Measurements from ENCODE around the gene MORC3. TPM values are rescaled to one million over a fixed set of nuclear protein-coding genes. Genes with fewer than 3 reads are reported as not detected.

The MORC3 gene
- total and polyA plus RNA-seq, 2 of the 4 experiments (the other 2 are of a cell fraction): 14.0 to 23.5 TPM

GRCh38 chr21:36400719-36401118, 80.7 kb downstream of the MORC3 start:
- DNase-seq (no peak), ATAC-seq (ENCODE audit: low read depth) (no peak)
- H3K4me1 ChIP-seq (ENCODE audit: control insufficient read depth, insufficient read depth, low read length): no peaks in the 10 kb centered on the region
- no peaks in the 10 kb centered on the region for H4K20me1 ChIP-seq (ENCODE audit: insufficient read depth, low read length)
- no peak overlapping the region for H3K4ac ChIP-seq (ENCODE audit: low read depth, low read length)
- WGBS, 2 experiments (ENCODE audit: extremely low coverage in 2 of 2, insufficient read length in 1 of 2): 90% methylated on average over 4 of the region's 8 CpGs; no CpG with 5 or more reads in 1 of the 2 experiments
- H2AK5ac ChIP-seq (ENCODE audit: low read depth, low read length): no peak overlapping the region
- no peak overlapping the region for H4K91ac ChIP-seq (ENCODE audit: insufficient read depth, low read depth, low read length)
- H2BK20ac ChIP-seq (ENCODE audit: low read depth, low read length): no peak overlapping the region
- no peak overlapping the region for H2AFZ ChIP-seq (replicated peaks; ENCODE audit: low read length, poor library complexity)
- no peaks in the 10 kb centered on the region for H3K27me3 ChIP-seq (ENCODE audit: control insufficient read depth, insufficient read depth, low read length)
- no peak overlapping the region for H3K14ac ChIP-seq (replicated peaks; ENCODE audit: low read depth, low read length)
- intact Hi-C loops (cut with micrococcal nuclease): no loop called here
- H3K27ac ChIP-seq (ENCODE audit: insufficient read depth, low read length): no peak overlapping the region
- POLR2A ChIA-PET (ENCODE audit: unreplicated experiment): no interaction called here
- TF ChIP-seq MXI1 (IDR thresholded peaks at IDR 0.05; ENCODE audit: borderline replicate concordance, low read depth, low read length) (no peak), FOS (IDR thresholded peaks at IDR 0.05; ENCODE audit: low read depth, low read length) (no peak)
- no peak overlapping the region for H4K5ac ChIP-seq (ENCODE audit: low read depth, low read length)
- no peak overlapping the region for H3K56ac ChIP-seq (ENCODE audit: extremely low read depth, insufficient read depth, low read length)
- no peak overlapping the region for H3K23ac ChIP-seq (ENCODE audit: low read depth, low read length)
- no peak overlapping the region for H3K4me3 ChIP-seq (ENCODE audit: insufficient read depth, low read depth, low read length)
- peaks cover 7% of the 10 kb centered on the region for H3K36me3 ChIP-seq (ENCODE audit: control insufficient read depth, insufficient read depth, low read length)
- no peak overlapping the region for H3K18ac ChIP-seq (ENCODE audit: low read depth, low read length)
- dilution Hi-C loops (cut with HindIII; ENCODE audit: low sequenced_read_pairs, unreplicated experiment): no loop called here
- 0 out of 2 replicates have a peak, but pooled peaks cover 3% of the 10 kb centered on the region for H3K9me1 ChIP-seq (ENCODE audit: insufficient read depth, low read length)
- H2BK120ac ChIP-seq (ENCODE audit: low read depth, low read length): no peak overlapping the region
- BruUV-seq (replicated peaks): no TSS peak
- no peak overlapping the region for H2BK5ac ChIP-seq (ENCODE audit: low read depth, low read length, poor library complexity, severe bottlenecking)
- no peak overlapping the region for H2BK15ac ChIP-seq (ENCODE audit: low read depth, low read length)
- no peak overlapping the region for H4K8ac ChIP-seq (ENCODE audit: low read depth in 2 of 2, low read length in 2 of 2)
- CTCF ChIA-PET: no interaction called here
- H3K9ac ChIP-seq (ENCODE audit: low read depth, low read length): no peak overlapping the region
- H3K9me3 ChIP-seq (ENCODE audit: control insufficient read depth, insufficient read depth, low read length): no peaks in the 10 kb centered on the region
- H2AK9ac ChIP-seq (replicated peaks; ENCODE audit: low read depth, low read length, poor library complexity): no peak overlapping the region
- in situ Hi-C loops (cut with MboI; ENCODE audit: low sequenced_read_pairs): no loop called here
- H3K4me2 ChIP-seq (ENCODE audit: low read depth, low read length): no peak overlapping the region
- 0 out of 4 replicates have a peak, but pooled peaks cover 0 to 3% of the 10 kb centered on the region in 2 experiments for H3K79me1 ChIP-seq (ENCODE audit: low read depth in 1 of 2, low read length in 2 of 2)

Measured in IMR-90 (cell line).